SK-N-SH treated with all-trans-retinoic acid at 6 μM for 48 hours (cell line): Measurements from ENCODE around the gene STRADB.
A peak's percentile ranks its signal among the peaks of the same experiment; 100 is the strongest.
"Not testable (repeated sequence)": the region's sequence is repeated elsewhere in the genome, so short reads cannot be mapped to it uniquely, and the experiment has no call there.

Source experiments
- ATAC-seq: fragments of 200-7000 bp; cut with Tn5 transposase; 3 replicates; pipeline ENCODE4 v1.9.1; 2020; ENCODE audit warnings: mild to moderate bottlenecking, moderate library complexity
- ARNTL ChIP-seq: fragments of 450-650 bp; formaldehyde crosslinking; IDR thresholded peaks from 2 replicates; pipeline ENCODE4 v1.5.0; 2020; ENCODE audit warnings: low read depth, mild to moderate bottlenecking, moderate library complexity, borderline replicate concordance
- BACH2 ChIP-seq: fragments of 250-450 bp; sonication (Bioruptor Pico); IDR thresholded peaks from 2 replicates; pipeline ENCODE4 v1.9.0; 2021; ENCODE audit warnings: mild to moderate bottlenecking, borderline replicate concordance
- CREB5 ChIP-seq: fragments of 250-450 bp; sonication (Bioruptor Pico); IDR thresholded peaks from 2 replicates; pipeline ENCODE4 v1.5.1; 2020; ENCODE audit warnings: low read depth, mild to moderate bottlenecking, moderate library complexity
- CSDC2 ChIP-seq: fragments of 250-450 bp; sonication (Bioruptor Pico); IDR thresholded peaks from 2 replicates; pipeline ENCODE4 v1.5.0; 2020; ENCODE audit warnings: mild to moderate bottlenecking, moderate library complexity
- ESRRG ChIP-seq: fragments of 250-450 bp; sonication (Bioruptor Pico); IDR thresholded peaks from 2 replicates; pipeline ENCODE4 v1.6.1; 2021; ENCODE audit warnings: mild to moderate bottlenecking
- ISL1 ChIP-seq: fragments of 250-450 bp; sonication (Bioruptor Pico); IDR thresholded peaks from 2 replicates; pipeline ENCODE4 v2.1.2; 2022; ENCODE audit warnings: mild to moderate bottlenecking, moderate library complexity
- OSR1 ChIP-seq: fragments of 250-450 bp; sonication (Bioruptor Pico); IDR thresholded peaks from 2 replicates; pipeline ENCODE4 v1.8.0; 2022; ENCODE audit warnings: moderate library complexity, mild to moderate bottlenecking, inconsistent platforms
- POU6F1 ChIP-seq: fragments of 250-450 bp; sonication (Bioruptor Pico); IDR thresholded peaks from 2 replicates; pipeline ENCODE4 v1.8.0; 2021; ENCODE audit warnings: low read depth, mild to moderate bottlenecking, moderate library complexity, borderline replicate concordance
- PPARA ChIP-seq: fragments of 250-450 bp; sonication (Bioruptor Pico); IDR thresholded peaks from 2 replicates; pipeline ENCODE4 v1.5.0; 2020; ENCODE audit warnings: mild to moderate bottlenecking, borderline replicate concordance
- RARB ChIP-seq: fragments of 250-450 bp; sonication (Bioruptor Pico); IDR thresholded peaks from 2 replicates; pipeline ENCODE4 v1.8.0; 2021; ENCODE audit warnings: mild to moderate bottlenecking, moderate library complexity
- SNAI2 ChIP-seq: fragments of 250-450 bp; sonication (Bioruptor Pico); IDR thresholded peaks from 2 replicates; pipeline ENCODE4 v1.5.0; 2020; ENCODE audit warnings: mild to moderate bottlenecking, moderate library complexity
- TCF4 ChIP-seq: fragments of 250-450 bp; sonication (Bioruptor Pico); IDR thresholded peaks from 2 replicates; pipeline ENCODE4 v1.8.0; 2021; ENCODE audit warnings: mild to moderate bottlenecking, moderate library complexity, borderline replicate concordance
- TOX ChIP-seq: fragments of 250-450 bp; sonication (Bioruptor Pico); IDR thresholded peaks from 2 replicates; pipeline ENCODE4 v1.8.0; 2021; ENCODE audit warnings: mild to moderate bottlenecking, moderate library complexity, borderline replicate concordance
- TSHZ2 ChIP-seq: fragments of 250-450 bp; sonication (Bioruptor Pico); IDR thresholded peaks from 2 replicates; pipeline ENCODE4 v1.5.0; 2020; ENCODE audit warnings: mild to moderate bottlenecking, moderate library complexity
- ZFP30 ChIP-seq: fragments of 450-650 bp; formaldehyde crosslinking; IDR thresholded peaks from 2 replicates; pipeline ENCODE4 v1.5.0; 2022; ENCODE audit warnings: mild to moderate bottlenecking, moderate library complexity
- ZNF565 ChIP-seq: fragments of 450-650 bp; formaldehyde crosslinking; conservative IDR thresholded peaks from 2 replicates; pipeline ENCODE4 v1.5.0; 2020; ENCODE audit warnings: low read depth, mild to moderate bottlenecking, moderate library complexity
- ZNF70 ChIP-seq: fragments of 450-650 bp; formaldehyde crosslinking; IDR thresholded peaks from 2 replicates; pipeline ENCODE4 v1.5.0; 2020; ENCODE audit warnings: mild to moderate bottlenecking, moderate library complexity
- ZNF8 ChIP-seq: fragments of 450-650 bp; formaldehyde crosslinking; IDR thresholded peaks from 2 replicates; pipeline ENCODE4 v1.5.0; 2020; ENCODE audit warnings: mild to moderate bottlenecking, moderate library complexity

Gene STRADB

GRCh38 chr2:201436141-201436540 lies 15.4 kb upstream of the STRADB start:
- no peak for ATAC-seq

GRCh38 chr2:201439336-201439922 lies 12.1 kb upstream of the STRADB start:
- ATAC-seq, result not testable (repeated sequence)

More at GRCh38 chr2:201436141-201436540, 15.4 kb upstream of the STRADB start:
- TF ChIP-seq CREB5 (CRISPR knock-in tag), result no peak

GRCh38 chr2:201440182-201440581 lies 11.4 kb upstream of the STRADB start:
- no peak for ATAC-seq
- TF ChIP-seq TSHZ2 (CRISPR knock-in tag) (no peak), TCF4 (CRISPR knock-in tag) (0 out of 2 replicates have a peak, but pooled peaks have one; percentile 17), CSDC2 (CRISPR knock-in tag) (no peak), RARB (CRISPR knock-in tag) (no peak), OSR1 (no peak)

GRCh38 chr2:201441409-201441808 lies 10.1 kb upstream of the STRADB start:
- ATAC-seq, result no peak
- TF ChIP-seq BACH2 (CRISPR knock-in tag), result no peak
- TF ChIP-seq, all 23 proteins: peak for 0

GRCh38 chr2:201444746-201445465 lies 6.6 kb upstream of the STRADB start:
- TF ChIP-seq ESRRG (CRISPR knock-in tag), result no peak
- no peak for TF ChIP-seq TCF4 (CRISPR knock-in tag)
- no peak for ATAC-seq

GRCh38 chr2:201447086-201447485 lies 4.5 kb upstream of the STRADB start:
- no peak for TF ChIP-seq CSDC2 (CRISPR knock-in tag)
- no peak for TF ChIP-seq PPARA (CRISPR knock-in tag)
- TF ChIP-seq ISL1, result no peak
- TF ChIP-seq OSR1, result no peak
- TF ChIP-seq SNAI2 (CRISPR knock-in tag), result no peak
- no peak for TF ChIP-seq ZNF70 (CRISPR knock-in tag)
- no peak for TF ChIP-seq CREB5 (CRISPR knock-in tag)
- no peak for TF ChIP-seq RARB (CRISPR knock-in tag)
- TF ChIP-seq TOX, result no peak
- no peak for ATAC-seq

- TF ChIP-seq SNAI2 (CRISPR knock-in tag) (no peak), ZFP30 (CRISPR knock-in tag) (no peak), ZNF8 (no peak), POU6F1 (CRISPR knock-in tag) (no peak), PPARA (CRISPR knock-in tag) (no peak), ARNTL (CRISPR knock-in tag) (no peak), CREB5 (CRISPR knock-in tag) (no peak), BACH2 (CRISPR knock-in tag) (no peak), ZNF565 (CRISPR knock-in tag) (no peak)
- ATAC-seq, result no peak
Observed at GRCh38 chr2:201448061-201448460, 3.5 kb upstream of the STRADB start.
